Coronary artery (tissue), 2 donors: ENCODE results near the gene CHPF2.

Source experiments
- DNase-seq: peaks from one replicate; pipeline ENCODE4 v3.0.0-alpha.2; 2017; ENCODE audit warnings: low spot score
- H3K27ac ChIP-seq, 2 donors: fragments of 200-600 bp; sonication (generic); one replicate each; pipeline ENCODE4 v1.5.1; 2016 to 2019
- H3K4me3 ChIP-seq: fragments of 200-600 bp; sonication (generic); 2 replicates; pipeline ENCODE4 v1.5.1; 2016; ENCODE audit warnings: mild to moderate bottlenecking, moderate library complexity
- TF ChIP-seq, protein P1 (sequence below): fragments of 200-600 bp; sonication (generic); IDR thresholded peaks from one replicate; pipeline ENCODE4 v1.5.1; 2019; ENCODE audit warnings: antibody characterized with exemption

CHPF2 gene

DNA sequence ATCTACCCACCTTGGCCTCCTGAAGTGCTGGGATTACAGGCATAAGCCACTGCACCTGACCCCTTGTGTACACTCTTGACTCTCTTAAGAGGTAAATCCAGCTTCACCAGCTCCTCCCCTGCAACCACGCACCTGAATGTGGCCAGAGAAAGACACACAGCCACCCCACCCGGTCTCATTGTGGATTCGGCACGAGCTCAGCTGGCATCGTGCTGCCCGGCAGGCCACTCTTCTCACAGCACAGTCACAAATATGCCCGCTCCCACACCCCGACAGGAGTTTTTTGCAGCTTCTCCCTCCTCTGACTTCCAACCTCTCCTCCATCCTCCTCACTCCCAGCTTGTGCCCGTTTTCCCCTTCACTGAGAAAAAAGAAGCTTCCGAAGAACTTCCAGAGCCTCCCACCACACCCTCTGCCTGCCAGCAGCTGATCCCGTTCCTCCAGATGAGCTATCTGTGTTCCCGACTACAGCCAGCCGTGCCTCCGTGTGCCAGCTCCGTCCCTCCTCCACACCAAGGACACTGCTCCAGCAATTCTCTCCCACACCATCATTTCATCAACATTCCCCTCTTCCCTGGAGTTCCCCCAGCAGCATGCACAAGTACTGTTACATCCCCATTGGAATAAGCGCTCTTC is 24.2 kb downstream of the CHPF2 start:
- no peak for DNase-seq
- no peak overlapping the region for H3K4me3 ChIP-seq
- TF ChIP-seq, protein P1, sequence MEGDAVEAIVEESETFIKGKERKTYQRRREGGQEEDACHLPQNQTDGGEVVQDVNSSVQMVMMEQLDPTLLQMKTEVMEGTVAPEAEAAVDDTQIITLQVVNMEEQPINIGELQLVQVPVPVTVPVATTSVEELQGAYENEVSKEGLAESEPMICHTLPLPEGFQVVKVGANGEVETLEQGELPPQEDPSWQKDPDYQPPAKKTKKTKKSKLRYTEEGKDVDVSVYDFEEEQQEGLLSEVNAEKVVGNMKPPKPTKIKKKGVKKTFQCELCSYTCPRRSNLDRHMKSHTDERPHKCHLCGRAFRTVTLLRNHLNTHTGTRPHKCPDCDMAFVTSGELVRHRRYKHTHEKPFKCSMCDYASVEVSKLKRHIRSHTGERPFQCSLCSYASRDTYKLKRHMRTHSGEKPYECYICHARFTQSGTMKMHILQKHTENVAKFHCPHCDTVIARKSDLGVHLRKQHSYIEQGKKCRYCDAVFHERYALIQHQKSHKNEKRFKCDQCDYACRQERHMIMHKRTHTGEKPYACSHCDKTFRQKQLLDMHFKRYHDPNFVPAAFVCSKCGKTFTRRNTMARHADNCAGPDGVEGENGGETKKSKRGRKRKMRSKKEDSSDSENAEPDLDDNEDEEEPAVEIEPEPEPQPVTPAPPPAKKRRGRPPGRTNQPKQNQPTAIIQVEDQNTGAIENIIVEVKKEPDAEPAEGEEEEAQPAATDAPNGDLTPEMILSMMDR, result no peak
- no peak overlapping the region for H3K27ac ChIP-seq

DNA sequence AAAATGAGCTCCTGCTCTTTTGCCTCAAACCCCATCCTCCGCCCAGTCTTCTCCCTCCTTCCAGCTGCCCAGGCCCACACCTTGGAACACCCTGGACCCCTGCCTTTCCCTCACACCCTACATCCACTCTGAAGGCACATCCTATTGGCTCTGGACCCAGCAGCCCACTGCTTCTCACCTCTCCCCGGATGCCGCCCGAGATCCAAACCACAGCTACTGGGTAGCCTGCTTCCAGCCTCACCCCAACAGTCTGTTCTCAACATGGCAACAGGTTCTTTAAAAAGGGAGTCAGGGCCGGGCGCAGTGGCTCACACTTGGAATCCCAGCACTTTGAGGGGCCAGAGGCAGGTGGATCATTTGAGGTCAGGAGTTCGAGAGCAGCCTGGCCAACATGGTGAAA is 25.7 kb downstream of the CHPF2 start:
- Histone ChIP-seq H3K27ac (no peak overlapping the region), H3K4me3 (no peak overlapping the region)
- TF ChIP-seq, protein P1, result no peak
- DNase-seq, result no peak

GRCh38 chr7:151260471-151260870 is 28.2 kb downstream of the CHPF2 start:
- TF ChIP-seq, protein P1, result no peak
- H3K4me3 ChIP-seq, result no peak overlapping the region
- H3K27ac ChIP-seq, result no peak overlapping the region
- no peak for DNase-seq

DNA sequence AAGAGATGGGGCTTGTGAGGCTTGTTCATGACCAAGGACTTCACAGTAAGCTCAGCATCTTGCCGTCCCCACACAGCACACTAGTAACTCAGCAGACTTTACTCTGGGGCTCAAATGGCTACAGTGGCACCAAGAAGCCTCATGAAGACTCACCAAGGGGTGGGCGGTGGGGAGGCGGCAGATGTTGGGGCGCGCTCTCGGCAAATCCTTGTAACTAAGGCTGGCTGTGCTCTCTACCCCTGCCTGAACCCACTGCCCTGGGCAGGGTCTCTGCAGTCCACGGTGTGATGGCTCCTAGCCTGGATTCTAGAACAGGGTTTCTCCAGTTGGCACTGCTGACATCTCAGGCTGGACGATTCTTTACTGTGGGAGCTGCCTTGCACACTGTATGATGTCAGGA is 28.6 kb downstream of the CHPF2 start:
- no peak for DNase-seq
- TF ChIP-seq, protein P1, result no peak
- Histone ChIP-seq H3K4me3 (no peak overlapping the region), H3K27ac (no peak overlapping the region)

DNA sequence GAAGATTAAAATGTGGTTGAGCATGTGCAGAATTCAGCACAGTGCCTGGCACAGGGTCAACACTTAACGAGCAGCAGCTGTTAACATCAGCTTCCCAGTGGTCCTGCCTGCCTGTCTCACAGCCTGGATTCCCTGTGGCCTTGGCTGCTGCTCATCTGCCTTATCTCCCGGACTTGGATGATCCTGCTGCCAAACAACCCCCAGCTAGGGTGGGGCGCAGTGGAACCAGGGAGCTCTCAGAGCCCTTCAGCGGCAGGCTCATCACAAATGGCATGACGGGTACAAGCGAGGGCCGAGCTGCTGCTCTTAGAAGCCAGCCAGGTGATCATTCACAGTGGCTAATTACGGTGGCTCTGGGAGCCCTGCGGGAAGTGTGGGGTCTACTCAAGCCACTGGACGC is 29.2 kb downstream of the CHPF2 start:
- no peak overlapping the region for H3K4me3 ChIP-seq
- no peak overlapping the region for H3K27ac ChIP-seq
- TF ChIP-seq, protein P1, result no peak
- no peak for DNase-seq

DNA sequence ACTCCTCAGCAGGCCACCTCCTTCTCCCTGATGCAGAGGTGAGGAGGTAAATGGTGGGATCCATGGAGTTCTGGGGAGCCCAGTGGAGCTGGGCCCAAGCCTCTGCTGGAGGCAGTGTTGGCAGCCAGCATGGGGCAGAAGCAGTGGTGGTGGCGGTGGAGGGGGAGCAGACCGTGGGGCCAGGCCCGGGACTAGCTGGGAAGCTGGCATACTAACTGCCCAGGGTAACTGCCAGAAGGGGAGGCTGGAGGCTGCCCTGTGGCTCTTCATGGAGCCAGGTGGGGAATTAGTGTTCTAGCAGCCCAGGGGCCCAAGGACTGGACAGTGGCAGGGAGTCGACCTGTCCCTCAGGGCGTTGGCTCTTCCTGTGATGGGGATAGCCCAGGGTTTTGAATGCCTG is 32.3 kb downstream of the CHPF2 start:
- TF ChIP-seq, protein P1, result no peak
- H3K27ac ChIP-seq, result no peak overlapping the region
- DNase-seq, result no peak
- H3K4me3 ChIP-seq, result no peak overlapping the region

DNA sequence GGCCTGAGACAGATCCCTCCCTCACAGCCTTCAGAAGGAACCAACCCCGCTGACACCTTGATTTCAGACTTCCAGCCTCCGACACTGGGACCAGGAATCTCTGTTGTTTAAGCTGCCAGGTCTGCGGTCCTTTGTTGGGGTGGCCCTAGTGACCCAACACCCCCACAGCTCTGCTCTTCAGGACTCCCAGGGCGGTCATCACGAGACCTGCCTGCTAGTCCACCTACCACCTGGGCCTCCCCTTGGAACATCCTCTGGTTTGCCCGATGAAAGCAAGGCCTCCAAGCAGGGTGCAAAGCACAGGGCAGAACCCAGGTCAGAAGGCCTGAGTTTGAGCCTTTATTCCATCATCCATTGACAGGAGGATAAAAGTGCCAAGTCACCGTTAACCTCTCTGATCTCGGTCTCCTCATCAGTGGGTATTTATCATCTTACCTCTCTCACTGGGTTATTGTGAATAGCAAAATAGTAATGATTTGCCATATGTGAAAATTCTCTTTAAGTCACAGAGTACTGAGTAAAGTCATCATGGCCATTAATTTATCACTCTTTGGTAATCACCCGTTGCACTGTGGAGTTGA is 33.2 kb downstream of the CHPF2 start:
- no peak overlapping the region for H3K4me3 ChIP-seq
- TF ChIP-seq, protein P1, result no peak
- H3K27ac ChIP-seq, result no peak overlapping the region
- no peak for DNase-seq
